Fibroblast of villous mesenchyme (primary cell): Measurements from ENCODE around the gene SPPL3. TPM values are rescaled to one million over a fixed set of nuclear protein-coding genes. Genes with fewer than 3 reads are reported as not detected.

Experiments
- DNase-seq: peaks from one replicate; pipeline ENCODE4 v3.0.0-alpha.2; 2010; ENCODE audit warnings: low read depth
- H3K4me3 ChIP-seq: 2 replicates; pipeline ENCODE4 v1.5.1; 2011; ENCODE audit warnings: low read depth, mild to moderate bottlenecking, low read length
- total RNA-seq: library from RNA; depleted of rRNA; stranded (reverse); fragments of >200 nt; gene quantifications from 2 replicates; pipeline ENCODE4 v1.2.3, GENCODE V29; 2012
- TF ChIP-seq, protein P1 (sequence below): IDR thresholded peaks from 2 replicates; pipeline ENCODE4 v1.5.1; 2012; ENCODE audit warnings: low read depth, mild to moderate bottlenecking, low read length; ENCODE audit not compliant: insufficient read depth

The SPPL3 gene
- total RNA-seq, 1 donor, result 9.5 TPM

DNA sequence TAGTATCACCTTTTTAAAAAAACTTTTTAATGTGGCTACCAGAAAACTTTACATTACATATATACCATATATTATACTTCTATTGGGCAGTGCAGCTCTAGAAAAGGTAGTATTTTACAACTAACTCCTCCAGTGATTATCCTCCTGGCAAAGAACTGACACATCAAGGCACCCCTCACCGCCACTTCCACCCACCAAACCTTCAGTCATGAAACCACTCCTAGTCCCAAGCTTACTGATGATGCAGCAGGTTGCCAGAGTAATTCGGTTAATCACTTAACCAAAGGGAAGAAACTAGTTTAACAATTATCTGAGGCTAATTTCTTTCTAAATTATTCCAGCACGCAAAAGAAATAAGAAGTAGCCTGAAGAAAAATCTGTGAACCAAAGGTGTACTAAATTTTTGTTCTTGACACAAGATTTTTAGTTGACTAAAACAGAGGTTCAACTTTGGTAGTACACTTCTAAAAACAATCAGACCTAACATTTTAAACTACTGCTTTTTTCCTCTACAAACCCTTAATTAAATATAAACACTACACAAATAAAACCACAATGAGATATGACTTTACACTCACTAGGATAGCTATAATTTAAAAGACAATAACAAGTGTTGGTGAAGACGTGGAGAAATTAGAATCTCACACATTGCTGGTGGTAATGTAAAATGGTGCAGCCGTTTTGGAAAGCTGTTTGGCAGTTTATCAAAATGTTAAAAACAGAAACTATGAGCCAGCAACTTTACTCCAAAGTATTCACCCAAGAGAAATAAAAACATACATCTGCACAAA, 16.7 kb downstream of the SPPL3 start:
- DNase-seq, result no peak
- TF ChIP-seq, protein P1, sequence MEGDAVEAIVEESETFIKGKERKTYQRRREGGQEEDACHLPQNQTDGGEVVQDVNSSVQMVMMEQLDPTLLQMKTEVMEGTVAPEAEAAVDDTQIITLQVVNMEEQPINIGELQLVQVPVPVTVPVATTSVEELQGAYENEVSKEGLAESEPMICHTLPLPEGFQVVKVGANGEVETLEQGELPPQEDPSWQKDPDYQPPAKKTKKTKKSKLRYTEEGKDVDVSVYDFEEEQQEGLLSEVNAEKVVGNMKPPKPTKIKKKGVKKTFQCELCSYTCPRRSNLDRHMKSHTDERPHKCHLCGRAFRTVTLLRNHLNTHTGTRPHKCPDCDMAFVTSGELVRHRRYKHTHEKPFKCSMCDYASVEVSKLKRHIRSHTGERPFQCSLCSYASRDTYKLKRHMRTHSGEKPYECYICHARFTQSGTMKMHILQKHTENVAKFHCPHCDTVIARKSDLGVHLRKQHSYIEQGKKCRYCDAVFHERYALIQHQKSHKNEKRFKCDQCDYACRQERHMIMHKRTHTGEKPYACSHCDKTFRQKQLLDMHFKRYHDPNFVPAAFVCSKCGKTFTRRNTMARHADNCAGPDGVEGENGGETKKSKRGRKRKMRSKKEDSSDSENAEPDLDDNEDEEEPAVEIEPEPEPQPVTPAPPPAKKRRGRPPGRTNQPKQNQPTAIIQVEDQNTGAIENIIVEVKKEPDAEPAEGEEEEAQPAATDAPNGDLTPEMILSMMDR, result no peak
- H3K4me3 ChIP-seq, result no peak overlapping the region

DNA sequence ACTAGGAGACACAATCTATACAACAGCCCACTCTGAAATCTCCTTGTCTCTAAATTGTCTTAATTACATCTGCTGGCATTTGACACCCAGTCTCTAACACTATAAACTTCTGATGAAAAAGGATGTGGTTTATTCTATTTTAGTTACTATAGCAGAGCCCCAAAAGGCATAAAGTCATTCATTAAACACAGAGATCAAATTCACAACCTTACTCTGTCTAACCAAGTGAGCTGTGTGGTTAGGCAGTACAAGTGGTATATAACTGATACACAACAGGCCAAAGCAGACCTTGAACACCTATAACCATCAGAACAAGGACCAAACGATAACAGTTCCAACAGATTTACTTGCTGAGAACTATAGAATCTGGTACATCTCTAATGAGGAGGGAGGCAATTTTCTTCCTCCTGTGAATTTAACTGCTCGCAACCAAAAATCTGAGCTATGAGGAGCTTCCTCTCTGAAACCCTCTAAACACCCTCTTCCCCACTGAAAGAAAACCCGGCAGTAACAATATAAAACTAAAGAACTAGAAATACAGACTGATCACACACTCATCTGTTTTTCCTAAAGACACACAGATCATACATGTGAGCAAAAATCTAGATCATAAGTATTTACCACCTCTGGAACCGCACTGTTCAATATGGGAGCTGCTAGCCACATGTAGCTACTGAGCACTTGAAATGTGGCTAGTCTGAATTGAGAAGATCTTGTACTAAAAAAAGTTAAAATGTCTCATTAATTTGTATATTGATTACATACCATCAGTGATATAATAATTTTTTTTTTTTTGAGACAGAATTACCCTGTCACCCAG, 17.7 kb downstream of the SPPL3 start:
- DNase-seq, result no peak
- TF ChIP-seq, protein P1, result no peak
- no peak overlapping the region for H3K4me3 ChIP-seq

DNA sequence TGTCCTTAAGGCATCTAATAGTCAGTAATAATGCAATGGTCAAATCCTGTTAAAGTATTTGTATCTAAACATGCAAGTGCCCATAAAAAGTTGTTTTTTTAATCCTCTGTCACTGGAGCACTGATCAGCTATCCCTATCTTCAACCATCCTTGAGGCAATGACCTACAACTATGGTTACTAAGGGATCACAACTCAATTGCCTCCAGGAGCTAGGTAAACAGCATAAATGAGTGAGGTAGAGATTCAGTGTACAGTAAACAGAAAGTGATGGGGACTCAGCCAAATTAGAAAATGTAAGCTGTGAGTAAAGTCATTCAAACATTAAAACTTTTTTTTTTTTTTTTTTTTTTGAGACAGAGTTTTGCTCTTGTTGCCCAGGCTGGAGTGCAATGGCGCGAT, 18.6 kb downstream of the SPPL3 start:
- H3K4me3 ChIP-seq, result no peak overlapping the region
- DNase-seq, result no peak
- TF ChIP-seq, protein P1, result no peak

DNA sequence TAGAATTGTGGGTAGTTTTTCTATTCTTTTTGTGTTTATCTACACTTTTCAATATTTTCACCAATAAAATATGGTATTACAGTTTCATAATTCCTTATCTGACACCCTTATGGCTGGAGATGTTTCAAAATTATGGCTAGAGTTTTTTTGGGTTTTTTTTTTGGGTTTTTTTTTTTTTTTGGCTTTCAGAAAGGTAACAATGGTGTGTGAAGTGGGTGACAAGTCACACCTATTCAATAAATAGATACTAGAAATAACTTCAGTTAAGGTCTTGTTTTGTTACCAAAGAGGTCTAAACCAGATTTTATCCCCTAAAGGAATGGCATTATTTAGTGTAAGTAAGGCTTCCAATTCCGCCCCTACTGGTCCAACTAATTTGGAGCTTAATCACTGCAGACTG, 19.5 kb downstream of the SPPL3 start:
- H3K4me3 ChIP-seq, result no peak overlapping the region
- no peak for DNase-seq

DNA sequence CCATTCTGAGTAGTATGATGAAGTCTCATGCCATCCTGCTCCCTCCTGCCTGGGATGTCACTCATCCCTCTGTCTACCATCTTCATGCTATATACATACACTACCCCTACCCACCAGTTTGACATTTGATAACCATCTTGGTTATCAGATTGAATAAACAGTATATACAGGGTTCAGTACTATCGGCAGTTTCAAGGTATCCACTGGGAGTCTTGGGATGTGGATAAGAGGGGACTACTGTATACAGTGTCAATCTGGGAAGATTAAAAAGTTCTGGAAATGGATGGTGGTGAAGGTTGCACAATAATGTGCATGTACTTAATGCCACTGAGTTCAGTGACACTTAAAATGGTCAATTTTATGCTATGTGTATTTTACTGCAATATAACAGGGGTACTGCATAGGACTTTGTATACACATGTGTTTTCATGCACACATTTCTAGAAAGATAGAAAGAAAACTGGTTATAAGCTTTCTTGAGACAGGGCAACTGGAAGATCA, 22.1 kb downstream of the SPPL3 start:
- no peak overlapping the region for H3K4me3 ChIP-seq
- DNase-seq, result no peak
- TF ChIP-seq, protein P1, result no peak

More for the DNA sequence above, 19.5 kb downstream of the SPPL3 start:
- TF ChIP-seq, protein P1, result no peak

DNA sequence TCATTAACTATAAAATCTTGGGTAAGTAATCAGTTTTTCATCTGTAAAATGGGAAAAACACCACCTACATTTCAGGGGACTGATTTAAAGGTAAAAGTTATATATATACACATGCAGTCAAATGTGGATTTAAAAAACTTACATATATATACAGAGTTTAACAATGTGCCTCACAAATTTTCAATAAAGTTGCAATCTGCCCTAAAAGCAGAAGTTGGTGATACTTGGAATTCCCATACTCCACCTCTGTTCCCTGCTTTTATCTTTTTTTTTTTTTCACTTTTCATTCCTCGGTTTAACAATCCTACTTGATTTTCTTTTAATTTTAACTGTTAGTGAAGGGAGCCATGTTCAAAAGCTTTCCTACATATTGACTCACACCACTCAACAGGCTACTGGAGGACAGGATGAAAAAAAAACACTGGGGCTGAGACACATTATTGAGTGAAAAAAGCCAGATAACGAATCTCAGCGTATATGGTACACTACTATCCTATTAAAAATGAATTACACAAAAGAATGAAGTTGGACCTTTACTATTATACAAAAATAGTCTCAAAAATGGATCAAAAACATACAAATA, 24.3 kb downstream of the SPPL3 start:
- TF ChIP-seq, protein P1, result no peak
- DNase-seq, result no peak
- H3K4me3 ChIP-seq, result no peak overlapping the region
